ENCODE measurements around the gene RBM24. TPM values are rescaled to one million over a fixed set of nuclear protein-coding genes. Genes with fewer than 3 reads are reported as not detected.

The RBM24 gene
- total and polyA plus RNA-seq, 2 of the 4 experiments (the other 2 are of a cell fraction), result 4.1 to 6.6 TPM

DNA sequence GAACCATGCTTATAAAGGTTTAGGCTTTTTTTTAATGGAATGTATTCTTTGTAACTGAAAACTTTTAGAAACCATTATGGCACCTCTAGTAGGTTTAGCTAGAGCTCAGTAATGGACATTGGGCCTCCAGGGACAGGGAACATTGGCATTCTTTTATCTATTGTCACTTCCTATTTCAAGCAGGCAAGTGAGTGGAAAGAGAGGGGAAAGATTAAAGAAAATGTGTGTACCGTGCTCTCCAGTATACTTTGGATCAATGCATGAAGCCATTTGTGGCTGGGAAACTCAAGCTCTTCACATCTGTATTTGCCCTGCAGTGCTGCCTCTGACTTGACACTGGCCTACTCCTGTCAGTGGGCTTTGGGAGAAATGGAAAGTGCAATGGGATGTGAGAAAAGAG, 18.6 kb downstream of the RBM24 start:
- Histone ChIP-seq H2AK9ac (replicated peaks; ENCODE audit: low read depth, low read length, poor library complexity) (no peak overlapping the region), H4K20me1 (ENCODE audit: insufficient read depth, low read length) (no peaks in the 10 kb centered on the region), H2BK120ac (ENCODE audit: low read depth, low read length) (no peak overlapping the region), H4K91ac (ENCODE audit: insufficient read depth, low read depth, low read length) (no peak overlapping the region), H3K4ac (ENCODE audit: low read depth, low read length) (no peak overlapping the region), H4K8ac (ENCODE audit: low read depth in 2 of 2, low read length in 2 of 2) (no peak overlapping the region), H2BK15ac (ENCODE audit: low read depth, low read length) (no peak overlapping the region), H2AFZ (replicated peaks; ENCODE audit: low read length, poor library complexity) (no peak overlapping the region), H3K9ac (ENCODE audit: low read depth, low read length) (no peak overlapping the region), H3K27ac (ENCODE audit: insufficient read depth, low read length) (no peak overlapping the region), H2BK20ac (ENCODE audit: low read depth, low read length) (no peak overlapping the region), H3K56ac (ENCODE audit: extremely low read depth, insufficient read depth, low read length) (no peak overlapping the region), H3K4me3 (ENCODE audit: insufficient read depth, low read depth, low read length) (no peak overlapping the region), H3K18ac (ENCODE audit: low read depth, low read length) (no peak overlapping the region), H3K9me1 (ENCODE audit: insufficient read depth, low read length) (no peaks in the 10 kb centered on the region), H2AK5ac (ENCODE audit: low read depth, low read length) (no peak overlapping the region), H3K36me3 (ENCODE audit: control insufficient read depth, insufficient read depth, low read length) (no peaks in the 10 kb centered on the region; the same call in 1 of the 2 replicates), H3K14ac (replicated peaks; ENCODE audit: low read depth, low read length) (no peak overlapping the region), H4K5ac (ENCODE audit: low read depth, low read length) (no peak overlapping the region), H2BK5ac (ENCODE audit: low read depth, low read length, poor library complexity, severe bottlenecking) (no peak overlapping the region), H3K23ac (ENCODE audit: low read depth, low read length) (no peak overlapping the region), H3K27me3 (ENCODE audit: control insufficient read depth, insufficient read depth, low read length) (no peaks in the 10 kb centered on the region), H3K79me1 (ENCODE audit: low read depth in 1 of 2, low read length in 2 of 2) (no peaks in the 10 kb centered on the region), H3K4me1 (ENCODE audit: control insufficient read depth, insufficient read depth, low read length) (no peaks in the 10 kb centered on the region), H3K9me3 (ENCODE audit: control insufficient read depth, insufficient read depth, low read length) (no peaks in the 10 kb centered on the region), H3K4me2 (ENCODE audit: low read depth, low read length) (no peak overlapping the region)
- in situ Hi-C loops (cut with MboI; ENCODE audit: low sequenced_read_pairs), result no loop called here
- ChIA-PET POLR2A (ENCODE audit: unreplicated experiment) (no interaction called here), CTCF (no interaction called here)
- no CpG with 5 or more reads among the region's 1 CpG for WGBS, 2 experiments (ENCODE audit: extremely low coverage in 2 of 2, insufficient read length in 1 of 2)
- no TSS peak for BruUV-seq (replicated peaks)
- ATAC-seq (ENCODE audit: low read depth) (no peak), DNase-seq (no peak)
- dilution Hi-C loops (cut with HindIII; ENCODE audit: low sequenced_read_pairs, unreplicated experiment), result no loop called here
- intact Hi-C loops (cut with micrococcal nuclease), result no loop called here
- no peak for TF ChIP-seq NFE2L2 (IDR thresholded peaks at IDR 0.05; ENCODE audit: low read depth, low read length)
- TF ChIP-seq, protein P1, sequence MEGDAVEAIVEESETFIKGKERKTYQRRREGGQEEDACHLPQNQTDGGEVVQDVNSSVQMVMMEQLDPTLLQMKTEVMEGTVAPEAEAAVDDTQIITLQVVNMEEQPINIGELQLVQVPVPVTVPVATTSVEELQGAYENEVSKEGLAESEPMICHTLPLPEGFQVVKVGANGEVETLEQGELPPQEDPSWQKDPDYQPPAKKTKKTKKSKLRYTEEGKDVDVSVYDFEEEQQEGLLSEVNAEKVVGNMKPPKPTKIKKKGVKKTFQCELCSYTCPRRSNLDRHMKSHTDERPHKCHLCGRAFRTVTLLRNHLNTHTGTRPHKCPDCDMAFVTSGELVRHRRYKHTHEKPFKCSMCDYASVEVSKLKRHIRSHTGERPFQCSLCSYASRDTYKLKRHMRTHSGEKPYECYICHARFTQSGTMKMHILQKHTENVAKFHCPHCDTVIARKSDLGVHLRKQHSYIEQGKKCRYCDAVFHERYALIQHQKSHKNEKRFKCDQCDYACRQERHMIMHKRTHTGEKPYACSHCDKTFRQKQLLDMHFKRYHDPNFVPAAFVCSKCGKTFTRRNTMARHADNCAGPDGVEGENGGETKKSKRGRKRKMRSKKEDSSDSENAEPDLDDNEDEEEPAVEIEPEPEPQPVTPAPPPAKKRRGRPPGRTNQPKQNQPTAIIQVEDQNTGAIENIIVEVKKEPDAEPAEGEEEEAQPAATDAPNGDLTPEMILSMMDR (conservative IDR thresholded peaks at IDR 0.05; ENCODE audit: low read depth, low read length), result no peak
- no peak for TF ChIP-seq MXI1 (IDR thresholded peaks at IDR 0.05; ENCODE audit: borderline replicate concordance, low read depth, low read length)
- TF ChIP-seq, protein P2, sequence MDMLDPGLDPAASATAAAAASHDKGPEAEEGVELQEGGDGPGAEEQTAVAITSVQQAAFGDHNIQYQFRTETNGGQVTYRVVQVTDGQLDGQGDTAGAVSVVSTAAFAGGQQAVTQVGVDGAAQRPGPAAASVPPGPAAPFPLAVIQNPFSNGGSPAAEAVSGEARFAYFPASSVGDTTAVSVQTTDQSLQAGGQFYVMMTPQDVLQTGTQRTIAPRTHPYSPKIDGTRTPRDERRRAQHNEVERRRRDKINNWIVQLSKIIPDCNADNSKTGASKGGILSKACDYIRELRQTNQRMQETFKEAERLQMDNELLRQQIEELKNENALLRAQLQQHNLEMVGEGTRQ (IDR thresholded peaks at IDR 0.05; ENCODE audit: low read depth, low read length), result no peak
- TF ChIP-seq BHLHE40 (IDR thresholded peaks at IDR 0.05; ENCODE audit: low read depth, low read length), result no peak
- TF ChIP-seq, protein P3, sequence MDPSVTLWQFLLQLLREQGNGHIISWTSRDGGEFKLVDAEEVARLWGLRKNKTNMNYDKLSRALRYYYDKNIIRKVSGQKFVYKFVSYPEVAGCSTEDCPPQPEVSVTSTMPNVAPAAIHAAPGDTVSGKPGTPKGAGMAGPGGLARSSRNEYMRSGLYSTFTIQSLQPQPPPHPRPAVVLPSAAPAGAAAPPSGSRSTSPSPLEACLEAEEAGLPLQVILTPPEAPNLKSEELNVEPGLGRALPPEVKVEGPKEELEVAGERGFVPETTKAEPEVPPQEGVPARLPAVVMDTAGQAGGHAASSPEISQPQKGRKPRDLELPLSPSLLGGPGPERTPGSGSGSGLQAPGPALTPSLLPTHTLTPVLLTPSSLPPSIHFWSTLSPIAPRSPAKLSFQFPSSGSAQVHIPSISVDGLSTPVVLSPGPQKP (IDR thresholded peaks at IDR 0.05; ENCODE audit: borderline replicate concordance, low read depth, low read length), result no peak
- TF ChIP-seq CHD1 (IDR thresholded peaks at IDR 0.05; ENCODE audit: low read depth, low read length), result no peak
- TF ChIP-seq MAZ (IDR thresholded peaks at IDR 0.05; ENCODE audit: borderline replicate concordance, low read depth, low read length), result no peak
